A549 (cell line): ENCODE data around the gene LRRC59. TPM values are rescaled to one million over a fixed set of nuclear protein-coding genes. Genes with fewer than 3 reads are reported as not detected.

Experiments
- ATAC-seq, 2 experiments: fragments of 200-7000 bp in 1 of 2; fragments of >200 bp in 1 of 2; cut with Nextera tagmentation in 1 of 2; cut with Tn5 transposase in 1 of 2; 3 replicates each; pipeline versions ENCODE4 v1.8.0 to v1.9.1; 2018 to 2020; ENCODE audit warnings: mild to moderate bottlenecking in 1 of 2, moderate library complexity in 1 of 2
- CTCF ChIA-PET: fragments of 300-600 bp; sonication (Branson Sonifier 250); formaldehyde crosslinking; extraction: SDS; loops from one replicate; lab custom pipeline; 2021; ENCODE audit warnings: antibody characterized with exemption, inconsistent platforms; lab: Yijun Ruan, JAX
- POLR2A ChIA-PET: fragments of 350-600 bp; formaldehyde crosslinking; extraction: SDS; loops from one replicate; lab custom pipeline; 2021; ENCODE audit warnings: antibody characterized with exemption, inconsistent platforms; lab: Yijun Ruan, JAX
- DNase-seq, 2 experiments: peaks; one replicate each; pipeline versions ENCODE4 v3.0.0 to v3.0.0-alpha.2; 2011 to 2016; ENCODE audit warnings: low read depth in 1 of 2, low spot score in 1 of 2
- FAIRE-seq: peaks from 2 replicates; lab custom pipeline; 2011; peaks lifted over from hg19 to GRCh38; lab: Jason Lieb, UNC
- H3K27ac ChIP-seq, 2 experiments: fragments of >200 bp; sonication (Bioruptor Twin); formaldehyde crosslinking; 3 replicates each; pipeline ENCODE4 v1.5.1; 2016 to 2017
- H3K4me1 ChIP-seq: fragments of >200 bp; sonication (Bioruptor Twin); formaldehyde crosslinking; 3 replicates; pipeline ENCODE4 v1.6.1; 2016
- H3K4me2 ChIP-seq: fragments of >200 bp; sonication (Bioruptor Twin); formaldehyde crosslinking; 3 replicates; pipeline ENCODE4 v1.6.1; 2016
- H3K4me3 ChIP-seq: fragments of >200 bp; sonication (Bioruptor Twin); formaldehyde crosslinking; 3 replicates; pipeline ENCODE4 v1.5.1; 2016
- H3K9me3 ChIP-seq: fragments of >200 bp; sonication (Bioruptor Twin); formaldehyde crosslinking; 3 replicates; pipeline ENCODE4 v1.6.1; 2016
- EHF ChIP-seq: fragments of 250-450 bp; sonication (Bioruptor Pico); IDR thresholded peaks from 2 replicates; pipeline ENCODE4 v1.5.0; 2020; ENCODE audit warnings: mild to moderate bottlenecking
- EHMT2 ChIP-seq: fragments of 200-600 bp; sonication (generic); IDR thresholded peaks from 2 replicates; pipeline ENCODE4 v1.6.1; 2016; ENCODE audit warnings: antibody characterized with exemption, low read depth, mild to moderate bottlenecking, moderate library complexity
- FOSB ChIP-seq: fragments of 250-450 bp; sonication (Bioruptor Pico); IDR thresholded peaks from 2 replicates; pipeline ENCODE4 v1.5.0; 2020; ENCODE audit warnings: mild to moderate bottlenecking, moderate library complexity
- HES2 ChIP-seq: fragments of >200 bp; sonication (Bioruptor Twin); formaldehyde crosslinking; IDR thresholded peaks from 2 replicates; pipeline ENCODE4 v1.6.1; 2016
- HEYL ChIP-seq: fragments of 250-450 bp; sonication (Bioruptor Pico); IDR thresholded peaks from 2 replicates; pipeline ENCODE4 v1.8.0; 2021; ENCODE audit warnings: mild to moderate bottlenecking, moderate library complexity
- HOXA7 ChIP-seq: fragments of 250-450 bp; sonication (Bioruptor Pico); IDR thresholded peaks from 2 replicates; pipeline ENCODE4 v1.5.0; 2020; ENCODE audit warnings: mild to moderate bottlenecking, moderate library complexity
- HOXB13 ChIP-seq: fragments of 250-450 bp; sonication (Bioruptor Pico); IDR thresholded peaks from 2 replicates; pipeline ENCODE4 v1.5.0; 2020; ENCODE audit warnings: low read depth, mild to moderate bottlenecking, moderate library complexity
- JUN ChIP-seq, 2 experiments: fragments of >200 bp; sonication (Bioruptor Twin); formaldehyde crosslinking; IDR thresholded peaks; 2 replicates in 1 of 2; 3 replicates in 1 of 2; pipeline ENCODE4 v1.6.1; 2016 to 2017
- MYC ChIP-seq: IDR thresholded peaks from 2 replicates; pipeline ENCODE4 v1.6.1; 2012; ENCODE audit warnings: mild to moderate bottlenecking, inconsistent platforms, low read length, improper control_type of control experiment, borderline replicate concordance
- NPAS2 ChIP-seq: fragments of 250-450 bp; sonication (Bioruptor Pico); IDR thresholded peaks from 2 replicates; pipeline ENCODE4 v1.8.0; 2022; ENCODE audit warnings: mild to moderate bottlenecking, moderate library complexity, borderline replicate concordance
- SREBF2 ChIP-seq: fragments of 450-650 bp; IDR thresholded peaks from 2 replicates; pipeline ENCODE4 v1.6.1; 2014; ENCODE audit warnings: mild to moderate bottlenecking, moderate library complexity
- TFCP2L1 ChIP-seq: fragments of 250-450 bp; sonication (Bioruptor Pico); IDR thresholded peaks from 2 replicates; pipeline ENCODE4 v1.5.0; 2021; ENCODE audit warnings: mild to moderate bottlenecking
- TP53 ChIP-seq: fragments of 250-450 bp; sonication (Bioruptor Pico); IDR thresholded peaks from 2 replicates; pipeline ENCODE4 v1.5.0; 2021; ENCODE audit warnings: mild to moderate bottlenecking, moderate library complexity
- ZNF302 ChIP-seq: fragments of 250-450 bp; sonication (Bioruptor Pico); IDR thresholded peaks from 2 replicates; pipeline ENCODE4 v1.9.0; 2021; ENCODE audit warnings: inconsistent platforms, mild to moderate bottlenecking, moderate library complexity
- WGBS: methylation state at CpG from one replicate; pipeline ENCODE4 v1.1.6; 2017; ENCODE audit errors: missing lambda C conversion rate; 5-methylcytosine and 5-hydroxymethylcytosine counted together
- polyA plus RNA-seq, 4 experiments: library from polyadenylated mRNA; depleted of rRNA in 3 of 4; stranded (reverse); fragments of >200 nt; fragmentation: RNase III in 1 of 4; extraction: RNeasy Plus Mini Kit Qiagen cat#74134 plus additional on column Dnase treatment in 1 of 4; gene quantifications; 2 replicates in 3 of 4; 3 replicates in 1 of 4; pipeline ENCODE4 v1.2.3, GENCODE V29; 2011 to 2017
- TF ChIP-seq, protein P1 (sequence below): IDR thresholded peaks from 2 replicates; pipeline ENCODE4 v1.6.1; 2012; ENCODE audit warnings: low read depth, borderline replicate concordance
- TF ChIP-seq, protein P2 (sequence below): fragments of 250-450 bp; sonication (Bioruptor Pico); IDR thresholded peaks from 2 replicates; pipeline ENCODE4 v1.5.0; 2021; ENCODE audit warnings: mild to moderate bottlenecking, moderate library complexity, borderline replicate concordance
- TF ChIP-seq, protein P3 (sequence below): fragments of 450-650 bp; IDR thresholded peaks from 2 replicates; pipeline ENCODE4 v1.6.1; 2014; ENCODE audit warnings: antibody characterized with exemption
- TF ChIP-seq, protein P4 (sequence below): fragments of 200-600 bp; sonication (generic); IDR thresholded peaks from 2 replicates; pipeline ENCODE4 v1.6.1; 2016; ENCODE audit warnings: antibody characterized with exemption, mild to moderate bottlenecking, moderate library complexity
- TF ChIP-seq, protein P5 (sequence below): fragments of >200 bp; sonication (Bioruptor Twin); formaldehyde crosslinking; IDR thresholded peaks from 3 replicates; pipeline ENCODE4 v1.5.1; 2016

Gene LRRC59
- polyA plus RNA-seq, 2 of the 4 experiments (the other 2 are of a cell fraction), result 209 to 228 TPM

GRCh38 chr17:50360486-50361115, 36.7 kb downstream of the LRRC59 start:
- no peak overlapping the region for H3K27ac ChIP-seq
- H3K4me3 ChIP-seq, result no peak overlapping the region
- no peak for DNase-seq
- ChIA-PET POLR2A (interaction anchor here (1.1 to 1.8 kb wide), 2 partner anchors 12 to 37 kb away, joined by 3 to 4 read pairs; partner anchors contain the start of gene LRRC59), CTCF (interaction anchor here (0.6 to 33.9 kb wide), 20 partner anchors 7 to 191 kb away, joined by 3 to 445 read pairs (median 4); partner anchors contain the start of genes EME1, LRRC59, MRPL27 and RSAD1)
- FAIRE-seq, result no peak
- TF ChIP-seq SREBF2 (no peak), HES2 (no peak), JUN (IDR thresholded peaks at IDR 0.05) (no peak), ZNF302 (CRISPR knock-in tag) (no peak), HOXB13 (CRISPR knock-in tag) (no peak), NPAS2 (CRISPR knock-in tag) (no peak), HEYL (CRISPR knock-in tag) (no peak), TP53 (CRISPR knock-in tag) (no peak), HOXA7 (CRISPR knock-in tag) (no peak), FOSB (CRISPR knock-in tag) (no peak), MYC (no peak), EHF (no peak), TFCP2L1 (CRISPR knock-in tag) (no peak), EHMT2 (no peak)
- TF ChIP-seq, protein P1, sequence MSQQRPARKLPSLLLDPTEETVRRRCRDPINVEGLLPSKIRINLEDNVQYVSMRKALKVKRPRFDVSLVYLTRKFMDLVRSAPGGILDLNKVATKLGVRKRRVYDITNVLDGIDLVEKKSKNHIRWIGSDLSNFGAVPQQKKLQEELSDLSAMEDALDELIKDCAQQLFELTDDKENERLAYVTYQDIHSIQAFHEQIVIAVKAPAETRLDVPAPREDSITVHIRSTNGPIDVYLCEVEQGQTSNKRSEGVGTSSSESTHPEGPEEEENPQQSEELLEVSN, result no peak
- TF ChIP-seq, protein P2, sequence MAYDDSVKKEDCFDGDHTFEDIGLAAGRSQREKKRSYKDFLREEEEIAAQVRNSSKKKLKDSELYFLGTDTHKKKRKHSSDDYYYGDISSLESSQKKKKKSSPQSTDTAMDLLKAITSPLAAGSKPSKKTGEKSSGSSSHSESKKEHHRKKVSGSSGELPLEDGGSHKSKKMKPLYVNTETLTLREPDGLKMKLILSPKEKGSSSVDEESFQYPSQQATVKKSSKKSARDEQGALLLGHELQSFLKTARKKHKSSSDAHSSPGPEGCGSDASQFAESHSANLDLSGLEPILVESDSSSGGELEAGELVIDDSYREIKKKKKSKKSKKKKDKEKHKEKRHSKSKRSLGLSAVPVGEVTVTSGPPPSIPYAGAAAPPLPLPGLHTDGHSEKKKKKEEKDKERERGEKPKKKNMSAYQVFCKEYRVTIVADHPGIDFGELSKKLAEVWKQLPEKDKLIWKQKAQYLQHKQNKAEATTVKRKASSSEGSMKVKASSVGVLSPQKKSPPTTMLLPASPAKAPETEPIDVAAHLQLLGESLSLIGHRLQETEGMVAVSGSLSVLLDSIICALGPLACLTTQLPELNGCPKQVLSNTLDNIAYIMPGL (CRISPR knock-in tag), result no peak
- TF ChIP-seq, protein P3, sequence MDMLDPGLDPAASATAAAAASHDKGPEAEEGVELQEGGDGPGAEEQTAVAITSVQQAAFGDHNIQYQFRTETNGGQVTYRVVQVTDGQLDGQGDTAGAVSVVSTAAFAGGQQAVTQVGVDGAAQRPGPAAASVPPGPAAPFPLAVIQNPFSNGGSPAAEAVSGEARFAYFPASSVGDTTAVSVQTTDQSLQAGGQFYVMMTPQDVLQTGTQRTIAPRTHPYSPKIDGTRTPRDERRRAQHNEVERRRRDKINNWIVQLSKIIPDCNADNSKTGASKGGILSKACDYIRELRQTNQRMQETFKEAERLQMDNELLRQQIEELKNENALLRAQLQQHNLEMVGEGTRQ, result no peak
- TF ChIP-seq, protein P4, sequence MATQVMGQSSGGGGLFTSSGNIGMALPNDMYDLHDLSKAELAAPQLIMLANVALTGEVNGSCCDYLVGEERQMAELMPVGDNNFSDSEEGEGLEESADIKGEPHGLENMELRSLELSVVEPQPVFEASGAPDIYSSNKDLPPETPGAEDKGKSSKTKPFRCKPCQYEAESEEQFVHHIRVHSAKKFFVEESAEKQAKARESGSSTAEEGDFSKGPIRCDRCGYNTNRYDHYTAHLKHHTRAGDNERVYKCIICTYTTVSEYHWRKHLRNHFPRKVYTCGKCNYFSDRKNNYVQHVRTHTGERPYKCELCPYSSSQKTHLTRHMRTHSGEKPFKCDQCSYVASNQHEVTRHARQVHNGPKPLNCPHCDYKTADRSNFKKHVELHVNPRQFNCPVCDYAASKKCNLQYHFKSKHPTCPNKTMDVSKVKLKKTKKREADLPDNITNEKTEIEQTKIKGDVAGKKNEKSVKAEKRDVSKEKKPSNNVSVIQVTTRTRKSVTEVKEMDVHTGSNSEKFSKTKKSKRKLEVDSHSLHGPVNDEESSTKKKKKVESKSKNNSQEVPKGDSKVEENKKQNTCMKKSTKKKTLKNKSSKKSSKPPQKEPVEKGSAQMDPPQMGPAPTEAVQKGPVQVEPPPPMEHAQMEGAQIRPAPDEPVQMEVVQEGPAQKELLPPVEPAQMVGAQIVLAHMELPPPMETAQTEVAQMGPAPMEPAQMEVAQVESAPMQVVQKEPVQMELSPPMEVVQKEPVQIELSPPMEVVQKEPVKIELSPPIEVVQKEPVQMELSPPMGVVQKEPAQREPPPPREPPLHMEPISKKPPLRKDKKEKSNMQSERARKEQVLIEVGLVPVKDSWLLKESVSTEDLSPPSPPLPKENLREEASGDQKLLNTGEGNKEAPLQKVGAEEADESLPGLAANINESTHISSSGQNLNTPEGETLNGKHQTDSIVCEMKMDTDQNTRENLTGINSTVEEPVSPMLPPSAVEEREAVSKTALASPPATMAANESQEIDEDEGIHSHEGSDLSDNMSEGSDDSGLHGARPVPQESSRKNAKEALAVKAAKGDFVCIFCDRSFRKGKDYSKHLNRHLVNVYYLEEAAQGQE, result no peak
- TF ChIP-seq, protein P5, sequence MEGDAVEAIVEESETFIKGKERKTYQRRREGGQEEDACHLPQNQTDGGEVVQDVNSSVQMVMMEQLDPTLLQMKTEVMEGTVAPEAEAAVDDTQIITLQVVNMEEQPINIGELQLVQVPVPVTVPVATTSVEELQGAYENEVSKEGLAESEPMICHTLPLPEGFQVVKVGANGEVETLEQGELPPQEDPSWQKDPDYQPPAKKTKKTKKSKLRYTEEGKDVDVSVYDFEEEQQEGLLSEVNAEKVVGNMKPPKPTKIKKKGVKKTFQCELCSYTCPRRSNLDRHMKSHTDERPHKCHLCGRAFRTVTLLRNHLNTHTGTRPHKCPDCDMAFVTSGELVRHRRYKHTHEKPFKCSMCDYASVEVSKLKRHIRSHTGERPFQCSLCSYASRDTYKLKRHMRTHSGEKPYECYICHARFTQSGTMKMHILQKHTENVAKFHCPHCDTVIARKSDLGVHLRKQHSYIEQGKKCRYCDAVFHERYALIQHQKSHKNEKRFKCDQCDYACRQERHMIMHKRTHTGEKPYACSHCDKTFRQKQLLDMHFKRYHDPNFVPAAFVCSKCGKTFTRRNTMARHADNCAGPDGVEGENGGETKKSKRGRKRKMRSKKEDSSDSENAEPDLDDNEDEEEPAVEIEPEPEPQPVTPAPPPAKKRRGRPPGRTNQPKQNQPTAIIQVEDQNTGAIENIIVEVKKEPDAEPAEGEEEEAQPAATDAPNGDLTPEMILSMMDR, result no peak
- H3K9me3 ChIP-seq, result no peaks in the 10 kb centered on the region
- 96% methylated on average over 10 of the region's 11 CpGs for WGBS
- no peak for ATAC-seq
- no peak overlapping the region for H3K4me2 ChIP-seq
- H3K4me1 ChIP-seq, result peaks cover 3% of the 10 kb centered on the region; the same call in 1 of the 3 replicates
